H9 (cell line): ENCODE results near the gene BDNF. TPM values are rescaled to one million over a fixed set of nuclear protein-coding genes. Genes with fewer than 3 reads are reported as not detected.

Source experiments
- DNase-seq: peaks from one replicate; pipeline ENCODE4 v3.0.0-alpha.2; 2017
- H2AFZ ChIP-seq: one replicate; pipeline ENCODE4 v1.6.1; 2013; ENCODE audit warnings: mild to moderate bottlenecking, low read length, control low read depth, moderate library complexity
- H2AK5ac ChIP-seq: 2 replicates; pipeline ENCODE4 v1.6.1; 2013; ENCODE audit warnings: low read length, control low read depth, mixed read lengths; ENCODE audit not compliant: insufficient read length
- H2BK120ac ChIP-seq: one replicate; pipeline ENCODE4 v1.6.1; 2013; ENCODE audit warnings: low read depth, mild to moderate bottlenecking, low read length, control low read depth, inconsistent platforms; ENCODE audit not compliant: poor library complexity, severe bottlenecking
- H2BK12ac ChIP-seq: 2 replicates; pipeline ENCODE4 v1.6.1; 2013; ENCODE audit warnings: low read length, control low read depth, mixed read lengths, low read depth; ENCODE audit not compliant: insufficient read length
- H2BK15ac ChIP-seq: 2 replicates; pipeline ENCODE4 v1.6.1; 2013; ENCODE audit warnings: low read depth, low read length, control low read depth
- H2BK20ac ChIP-seq: one replicate; pipeline ENCODE4 v1.6.1; 2013; ENCODE audit warnings: low read depth, mild to moderate bottlenecking, low read length, control low read depth, inconsistent platforms; ENCODE audit not compliant: poor library complexity, severe bottlenecking
- H2BK5ac ChIP-seq: 2 replicates; pipeline ENCODE4 v1.6.1; 2013; ENCODE audit warnings: low read length, control low read depth, mixed read lengths; ENCODE audit not compliant: insufficient read length
- H3K14ac ChIP-seq: 2 replicates; pipeline ENCODE4 v1.6.1; 2013; ENCODE audit warnings: low read length, control low read depth; ENCODE audit not compliant: insufficient read depth
- H3K18ac ChIP-seq: 2 replicates; pipeline ENCODE4 v1.6.1; 2013; ENCODE audit warnings: low read depth, mild to moderate bottlenecking, mixed read lengths, low read length, control low read depth; ENCODE audit not compliant: insufficient read length
- H3K23ac ChIP-seq: 2 replicates; pipeline ENCODE4 v1.6.1; 2013; ENCODE audit warnings: low read length, control low read depth, mixed read lengths, low read depth; ENCODE audit not compliant: insufficient read length
- H3K23me2 ChIP-seq: 2 replicates; pipeline ENCODE4 v1.6.1; 2013; ENCODE audit warnings: low read depth, mild to moderate bottlenecking, mixed read lengths, low read length, control low read depth; ENCODE audit not compliant: insufficient read length, poor library complexity, severe bottlenecking
- H3K27ac ChIP-seq: 2 replicates; pipeline ENCODE4 v1.5.1; 2013; ENCODE audit warnings: low read length, control low read depth, mixed read lengths, low read depth; ENCODE audit not compliant: insufficient read length
- H3K27me3 ChIP-seq: 2 replicates; pipeline ENCODE4 v1.6.1; 2013; ENCODE audit warnings: low read length, control low read depth, inconsistent platforms; ENCODE audit not compliant: insufficient read depth
- H3K4ac ChIP-seq: 2 replicates; pipeline ENCODE4 v1.6.1; 2013; ENCODE audit warnings: low read depth, mild to moderate bottlenecking, control low read depth, inconsistent platforms, low read length, moderate library complexity
- H3K4me1 ChIP-seq: 2 replicates; pipeline ENCODE4 v1.6.1; 2013; ENCODE audit warnings: low read length, control low read depth, inconsistent platforms; ENCODE audit not compliant: insufficient read depth
- H3K4me2 ChIP-seq: 2 replicates; pipeline ENCODE4 v1.6.1; 2013; ENCODE audit warnings: low read length, control low read depth, mixed read lengths; ENCODE audit not compliant: insufficient read length, insufficient read depth
- H3K56ac ChIP-seq: 2 replicates; pipeline ENCODE4 v1.6.1; 2013; ENCODE audit warnings: low read depth, mild to moderate bottlenecking, mixed read lengths, low read length, control low read depth; ENCODE audit not compliant: insufficient read length
- H3K79me1 ChIP-seq: 2 replicates; pipeline ENCODE4 v1.6.1; 2013; ENCODE audit warnings: low read depth, mild to moderate bottlenecking, moderate library complexity, low read length, control low read depth, inconsistent platforms; ENCODE audit not compliant: insufficient read depth, poor library complexity, severe bottlenecking
- H3K79me2 ChIP-seq: 2 replicates; pipeline ENCODE4 v1.6.1; 2013; ENCODE audit warnings: low read length, control low read depth, inconsistent platforms; ENCODE audit not compliant: insufficient read depth
- H3K9ac ChIP-seq: 2 replicates; pipeline ENCODE4 v1.6.1; 2013; ENCODE audit warnings: low read length, control low read depth, mixed read lengths; ENCODE audit not compliant: insufficient read length; ENCODE audit errors: extremely low read depth
- H3K9me3 ChIP-seq: one replicate; pipeline ENCODE4 v1.6.1; 2013; ENCODE audit warnings: low read depth, low read length, inconsistent platforms; ENCODE audit not compliant: control insufficient read depth
- H3T11ph ChIP-seq: one replicate; pipeline ENCODE4 v1.6.1; 2013; ENCODE audit warnings: mild to moderate bottlenecking, low read length, control low read depth, inconsistent platforms
- H4K20me1 ChIP-seq: one replicate; pipeline ENCODE4 v1.6.1; 2013; ENCODE audit not compliant: control insufficient read depth, insufficient read length, insufficient read depth
- H4K5ac ChIP-seq: 2 replicates; pipeline ENCODE4 v1.6.1; 2013; ENCODE audit warnings: low read depth, mild to moderate bottlenecking, mixed read lengths, low read length, control low read depth; ENCODE audit not compliant: insufficient read length
- H4K8ac ChIP-seq: replicated peaks from 2 replicates; pipeline ENCODE4 v1.6.1; 2013; ENCODE audit warnings: low read length, control low read depth, mixed read lengths, low read depth; ENCODE audit not compliant: insufficient read length
- H4K91ac ChIP-seq: 2 replicates; pipeline ENCODE4 v1.6.1; 2013; ENCODE audit warnings: low read depth, mild to moderate bottlenecking, moderate library complexity, mixed read lengths, low read length, control low read depth; ENCODE audit not compliant: insufficient read length
- H3K27ac Mint-ChIP-seq, 3 experiments: 2 replicates in 2 of 3; 3 replicates in 1 of 3; pipeline ENCODE4 v1.8.0; 2020 to 2021; ENCODE audit warnings: mixed read lengths in 3 of 3, mild to moderate bottlenecking in 1 of 3, moderate library complexity in 1 of 3
- H3K27me3 Mint-ChIP-seq: 2 replicates; pipeline ENCODE4 v1.8.0; 2021; ENCODE audit warnings: low read depth, mild to moderate bottlenecking, moderate library complexity, mixed read lengths
- H3K36me3 Mint-ChIP-seq, 3 experiments: 2 replicates in 2 of 3; 3 replicates in 1 of 3; pipeline ENCODE4 v1.8.0; 2020 to 2021; ENCODE audit warnings: low read depth in 3 of 3, mixed read lengths in 3 of 3; ENCODE audit not compliant: insufficient read depth in 1 of 3
- H3K4me1 Mint-ChIP-seq, 2 experiments: 2 replicates each; pipeline ENCODE4 v1.8.0; 2020; ENCODE audit warnings: mixed read lengths in 2 of 2
- H3K4me3 Mint-ChIP-seq, 2 experiments: 2 replicates in 1 of 2; 3 replicates in 1 of 2; pipeline ENCODE4 v1.8.0; 2020 to 2021; ENCODE audit warnings: mild to moderate bottlenecking in 2 of 2, mixed read lengths in 2 of 2, moderate library complexity in 1 of 2
- H3K9me3 Mint-ChIP-seq, 2 experiments: 2 replicates in 1 of 2; 3 replicates in 1 of 2; pipeline ENCODE4 v1.8.0; 2020; ENCODE audit warnings: mild to moderate bottlenecking in 2 of 2, mixed read lengths in 2 of 2, moderate library complexity in 1 of 2
- CTCF ChIP-seq: fragments of 200-600 bp; sonication (generic); conservative IDR thresholded peaks from 3 replicates; pipeline ENCODE4 v1.8.0; 2021; ENCODE audit warnings: antibody characterized with exemption, mild to moderate bottlenecking
- WGBS: extraction: QIAGEN DNeasy Blood & Tissue Kit; methylation state at CpG from one replicate; pipeline ENCODE4 v1.1.7; 2013; ENCODE audit warnings: missing lambda C conversion rate, low lambda C conversion rate, mixed read lengths; ENCODE audit not compliant: insufficient read length; ENCODE audit errors: extremely low coverage; 5-methylcytosine and 5-hydroxymethylcytosine counted together
- total RNA-seq: library from RNA; stranded (reverse); gene quantifications from 2 replicates; pipeline ENCODE4 v1.2.1, GENCODE V29; 2021

The BDNF gene
- total RNA-seq, 1 experiment from 2014 or later, result 2.7 TPM

GRCh38 chr11:27608951-27609350 is 91.3 kb downstream of the BDNF start:
- no peak overlapping the region for H4K5ac ChIP-seq
- H3K23me2 ChIP-seq, result no peaks in the 10 kb centered on the region
- no peak overlapping the region for H2BK20ac ChIP-seq
- no peak overlapping the region for H2BK12ac ChIP-seq
- Mint-ChIP-seq H3K27me3 (peaks cover 40% of the 10 kb centered on the region), H3K36me3 (no peaks in the 10 kb centered on the region), H3K4me1 (peaks cover 5 to 8% of the 10 kb centered on the region in 2 experiments), H3K4me3 (no peak overlapping the region), H3K27ac (no peak overlapping the region), H3K9me3 (no peaks in the 10 kb centered on the region)
- H3K4me1 ChIP-seq, result no peaks in the 10 kb centered on the region
- H3K27me3 ChIP-seq, result no peaks in the 10 kb centered on the region
- H3K9ac ChIP-seq, result no peak overlapping the region
- DNase-seq, result no peak
- H2BK120ac ChIP-seq, result no peak overlapping the region
- no CpG with 5 or more reads among the region's 2 CpGs for WGBS
- no peaks in the 10 kb centered on the region for H3K79me2 ChIP-seq
- H3K9me3 ChIP-seq, result no peaks in the 10 kb centered on the region
- no peak overlapping the region for H3T11ph ChIP-seq
- no peak overlapping the region for H2BK15ac ChIP-seq
- no peak overlapping the region for H2BK5ac ChIP-seq
- H4K8ac ChIP-seq, result no peak overlapping the region
- no peaks in the 10 kb centered on the region for H4K20me1 ChIP-seq
- H2AFZ ChIP-seq, result no peak overlapping the region
- no peaks in the 10 kb centered on the region for H3K79me1 ChIP-seq
- no peak overlapping the region for H3K56ac ChIP-seq
- no peak for TF ChIP-seq CTCF
- H3K18ac ChIP-seq, result no peak overlapping the region
- no peak overlapping the region for H2AK5ac ChIP-seq
- no peak overlapping the region for H3K4ac ChIP-seq
- H3K14ac ChIP-seq, result no peak overlapping the region
- no peak overlapping the region for H4K91ac ChIP-seq
- H3K27ac ChIP-seq, result no peak overlapping the region
- H3K23ac ChIP-seq, result no peak overlapping the region
- no peak overlapping the region for H3K4me2 ChIP-seq
